Liver (tissue), 9 donors: ENCODE data around the gene SLC28A3. TPM values are rescaled to one million over a fixed set of nuclear protein-coding genes. Genes with fewer than 3 reads are reported as not detected.

Experiments
- DNase-seq: peaks from one replicate; pipeline ENCODE4 v3.0.0-alpha.2; 2017; ENCODE audit warnings: low spot score
- H3K27ac ChIP-seq, 2 donors: one replicate each; pipeline ENCODE4 v1.7.0; 2013; ENCODE audit warnings: inconsistent platforms in 2 of 2, low read length in 2 of 2, control low read depth in 1 of 2, low read depth in 1 of 2, mild to moderate bottlenecking in 1 of 2
- H3K27me3 ChIP-seq, 4 donors: one replicate each; pipeline versions ENCODE4 v1.6.1 to v1.7.0; 2013; ENCODE audit warnings: low read length in 3 of 4, inconsistent platforms in 1 of 4, mild to moderate bottlenecking in 1 of 4, moderate library complexity in 1 of 4; ENCODE audit not compliant: control insufficient read depth in 4 of 4, insufficient read depth in 4 of 4
- H3K36me3 ChIP-seq, 4 donors: one replicate each; pipeline versions ENCODE4 v1.6.1 to v1.7.0; 2013; ENCODE audit warnings: low read length in 3 of 4, mild to moderate bottlenecking in 3 of 4, low read depth in 1 of 4, moderate library complexity in 1 of 4; ENCODE audit not compliant: control insufficient read depth in 4 of 4, insufficient read depth in 3 of 4
- H3K4me1 ChIP-seq, 4 donors: one replicate each; pipeline versions ENCODE4 v1.6.1 to v1.7.0; 2013; ENCODE audit warnings: low read length in 3 of 4, mild to moderate bottlenecking in 3 of 4, moderate library complexity in 1 of 4; ENCODE audit not compliant: control insufficient read depth in 4 of 4, insufficient read depth in 4 of 4
- H3K4me3 ChIP-seq, 3 donors: one replicate each; pipeline versions ENCODE4 v1.6.1 to v1.7.0; 2013; ENCODE audit warnings: low read length in 3 of 3, control low read depth in 1 of 3, low read depth in 1 of 3, mild to moderate bottlenecking in 1 of 3
- H3K9ac ChIP-seq, 2 donors: one replicate each; pipeline ENCODE4 v1.7.0; 2013; ENCODE audit warnings: low read length in 2 of 2, mild to moderate bottlenecking in 2 of 2, moderate library complexity in 2 of 2, control low read depth in 1 of 2, low read depth in 1 of 2
- H3K9me3 ChIP-seq, 4 donors: one replicate each; pipeline versions ENCODE4 v1.6.1 to v1.7.0; 2013; ENCODE audit warnings: low read length in 3 of 4; ENCODE audit not compliant: control insufficient read depth in 4 of 4
- EGR1 ChIP-seq, 2 donors: IDR thresholded peaks; 2 replicates each; pipeline ENCODE4 v1.6.1; 2016 to 2018; ENCODE audit warnings: antibody characterized with exemption in 2 of 2, low read depth in 2 of 2
- FOXA1 ChIP-seq: IDR thresholded peaks from 2 replicates; pipeline ENCODE4 v1.6.1; 2016; ENCODE audit warnings: antibody characterized with exemption
- FOXA2 ChIP-seq: IDR thresholded peaks from 2 replicates; pipeline ENCODE4 v1.6.1; 2016; ENCODE audit warnings: antibody characterized with exemption
- GABPA ChIP-seq, 2 donors: IDR thresholded peaks in 1 of 2; conservative IDR thresholded peaks in 1 of 2; 2 replicates each; pipeline ENCODE4 v1.6.1; 2016; ENCODE audit warnings: antibody characterized with exemption in 2 of 2, mild to moderate bottlenecking in 1 of 2, moderate library complexity in 1 of 2
- HNF4A ChIP-seq, 2 donors: conservative IDR thresholded peaks; 2 replicates each; pipeline ENCODE4 v1.6.1; 2016; ENCODE audit warnings: antibody characterized with exemption in 2 of 2, mild to moderate bottlenecking in 2 of 2
- HNF4G ChIP-seq: IDR thresholded peaks from 2 replicates; pipeline ENCODE4 v1.6.1; 2016; ENCODE audit warnings: antibody characterized with exemption
- JUND ChIP-seq, 2 donors: IDR thresholded peaks; 2 replicates each; pipeline ENCODE4 v1.6.1; 2016; ENCODE audit warnings: antibody characterized with exemption in 2 of 2
- MAX ChIP-seq: IDR thresholded peaks from 2 replicates; pipeline ENCODE4 v1.6.1; 2016; ENCODE audit warnings: antibody characterized with exemption
- NR2F2 ChIP-seq: IDR thresholded peaks from 2 replicates; pipeline ENCODE4 v1.6.1; 2016; ENCODE audit warnings: antibody characterized with exemption
- RAD21 ChIP-seq, 2 donors: IDR thresholded peaks; 2 replicates each; pipeline ENCODE4 v1.6.1; 2016; ENCODE audit warnings: antibody characterized with exemption in 2 of 2, mild to moderate bottlenecking in 2 of 2
- REST ChIP-seq: IDR thresholded peaks from 2 replicates; pipeline ENCODE4 v1.6.1; 2016; ENCODE audit warnings: antibody characterized with exemption, mild to moderate bottlenecking
- RXRA ChIP-seq, 2 donors: IDR thresholded peaks; 2 replicates each; pipeline ENCODE4 v1.6.1; 2017 to 2018; ENCODE audit warnings: antibody characterized with exemption in 2 of 2, mild to moderate bottlenecking in 1 of 2
- SP1 ChIP-seq: IDR thresholded peaks from 2 replicates; pipeline ENCODE4 v1.6.1; 2018; ENCODE audit warnings: antibody characterized with exemption, mild to moderate bottlenecking
- TAF1 ChIP-seq: conservative IDR thresholded peaks from 2 replicates; pipeline ENCODE4 v1.6.1; 2016; ENCODE audit warnings: antibody characterized with exemption, mild to moderate bottlenecking
- YY1 ChIP-seq: IDR thresholded peaks from 2 replicates; pipeline ENCODE4 v1.6.1; 2016; ENCODE audit warnings: antibody characterized with exemption, mild to moderate bottlenecking
- WGBS: extraction: QIAGEN DNeasy Blood & Tissue Kit; methylation state at CpG from one replicate; pipeline ENCODE4 v1.1.7; 2013; 5-methylcytosine and 5-hydroxymethylcytosine counted together
- polyA plus RNA-seq, 2 donors: library from polyadenylated mRNA; stranded (reverse) in 1 of 2; unstranded in 1 of 2; fragments of 200-250 nt in 1 of 2; fragments of >200 nt in 1 of 2; fragmentation: Nextera tagmentation in 1 of 2; extraction: Ambion mirVana in 1 of 2; gene quantifications; one replicate each; pipeline versions ENCODE4 v1.2.1 to v1.2.3, GENCODE V29; 2013 to 2015
- total RNA-seq, 2 donors: library from RNA; depleted of rRNA; stranded (reverse); fragments of >200 nt; gene quantifications; one replicate each; pipeline ENCODE4 v1.2.3, GENCODE V29; 2014
- TF ChIP-seq, protein P1 (sequence below): fragments of 150-350 bp; IDR thresholded peaks from 2 replicates; pipeline ENCODE4 v1.5.1; 2017; ENCODE audit warnings: improper control_type of control experiment, low read depth, low read length; ENCODE audit not compliant: missing input control
- TF ChIP-seq, protein P2 (sequence below): IDR thresholded peaks from 2 replicates; pipeline ENCODE4 v1.6.1; 2016; ENCODE audit warnings: antibody characterized with exemption
- TF ChIP-seq, protein P3 (sequence below): IDR thresholded peaks from 2 replicates; pipeline ENCODE4 v1.6.1; 2016; ENCODE audit warnings: antibody characterized with exemption
- donor health status: healthy.
- donor health status: healthy.
- donor health status: healthy.
- donor health status: healthy.
- donor health status: healthy.

Gene SLC28A3
- total and polyA plus RNA-seq, 4 donors, result 0.07 to 1.3 (median 0.28) TPM

- no peaks in the 10 kb centered on the region for H3K4me1 ChIP-seq
- 72% methylated on average over 4 of the region's 4 CpGs for WGBS
- no peak overlapping the region for H3K27ac ChIP-seq
- H3K36me3 ChIP-seq, result no peaks in the 10 kb centered on the region
- no peak overlapping the region for H3K4me3 ChIP-seq
- TF ChIP-seq RAD21 (IDR thresholded peaks at IDR 0.05), result no peak
- no peak for TF ChIP-seq SP1
- no peak for TF ChIP-seq JUND (IDR thresholded peaks at IDR 0.05)
- TF ChIP-seq RXRA (IDR thresholded peaks at IDR 0.05), result no peak
- TF ChIP-seq FOXA1, result no peak
- TF ChIP-seq MAX, result no peak
- TF ChIP-seq NR2F2, result no peak
- no peak for TF ChIP-seq REST
- TF ChIP-seq TAF1, result no peak
- TF ChIP-seq EGR1 (IDR thresholded peaks at IDR 0.05; ENCODE audit: low read depth in 2 of 2), result no peak
- TF ChIP-seq HNF4G, result no peak
- no peak for TF ChIP-seq FOXA2
- TF ChIP-seq YY1, result no peak
- TF ChIP-seq, protein P1, sequence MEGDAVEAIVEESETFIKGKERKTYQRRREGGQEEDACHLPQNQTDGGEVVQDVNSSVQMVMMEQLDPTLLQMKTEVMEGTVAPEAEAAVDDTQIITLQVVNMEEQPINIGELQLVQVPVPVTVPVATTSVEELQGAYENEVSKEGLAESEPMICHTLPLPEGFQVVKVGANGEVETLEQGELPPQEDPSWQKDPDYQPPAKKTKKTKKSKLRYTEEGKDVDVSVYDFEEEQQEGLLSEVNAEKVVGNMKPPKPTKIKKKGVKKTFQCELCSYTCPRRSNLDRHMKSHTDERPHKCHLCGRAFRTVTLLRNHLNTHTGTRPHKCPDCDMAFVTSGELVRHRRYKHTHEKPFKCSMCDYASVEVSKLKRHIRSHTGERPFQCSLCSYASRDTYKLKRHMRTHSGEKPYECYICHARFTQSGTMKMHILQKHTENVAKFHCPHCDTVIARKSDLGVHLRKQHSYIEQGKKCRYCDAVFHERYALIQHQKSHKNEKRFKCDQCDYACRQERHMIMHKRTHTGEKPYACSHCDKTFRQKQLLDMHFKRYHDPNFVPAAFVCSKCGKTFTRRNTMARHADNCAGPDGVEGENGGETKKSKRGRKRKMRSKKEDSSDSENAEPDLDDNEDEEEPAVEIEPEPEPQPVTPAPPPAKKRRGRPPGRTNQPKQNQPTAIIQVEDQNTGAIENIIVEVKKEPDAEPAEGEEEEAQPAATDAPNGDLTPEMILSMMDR, result no peak
- no peak for TF ChIP-seq GABPA (IDR thresholded peaks at IDR 0.05 in 1 of 2, conservative IDR thresholded peaks at IDR 0.05 in 1 of 2)
- no peak for TF ChIP-seq HNF4A (conservative IDR thresholded peaks at IDR 0.05)
- no peaks in the 10 kb centered on the region for H3K27me3 ChIP-seq
- DNase-seq, result no peak
- H3K9me3 ChIP-seq, result no peaks in the 10 kb centered on the region
- no peak overlapping the region for H3K9ac ChIP-seq
Observed at GRCh38 chr9:84339962-84340361, 596 bp downstream of the SLC28A3 start.

DNA sequence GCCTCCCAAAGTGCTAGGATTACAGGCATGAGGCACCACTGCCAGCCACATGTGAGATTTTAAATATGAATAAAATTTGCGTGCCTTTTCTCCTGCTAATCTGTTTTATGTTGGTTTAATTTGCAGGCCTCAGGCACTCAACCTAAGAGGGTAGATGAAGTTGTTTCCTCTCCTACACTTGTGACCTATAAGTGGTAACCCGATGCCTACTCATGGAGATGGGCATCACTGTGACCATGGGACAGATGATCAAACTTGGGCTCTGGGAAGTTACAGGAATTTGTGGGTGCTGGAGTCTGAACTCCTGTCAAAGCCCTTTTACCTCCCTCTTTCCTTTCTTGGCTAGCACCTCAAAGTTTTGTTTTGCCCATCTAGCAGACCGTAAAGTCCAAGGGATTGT lies 1.1 kb downstream of the SLC28A3 start:
- H3K27ac ChIP-seq, result no peak overlapping the region
- no peaks in the 10 kb centered on the region for H3K9me3 ChIP-seq
- no peak for DNase-seq
- no peaks in the 10 kb centered on the region for H3K36me3 ChIP-seq
- no peak overlapping the region for H3K9ac ChIP-seq
- WGBS, result 69% methylated on average over 3 of the region's 3 CpGs
- no peak for TF ChIP-seq YY1
- no peak for TF ChIP-seq RXRA (IDR thresholded peaks at IDR 0.05)
- TF ChIP-seq SP1, result no peak
- TF ChIP-seq, protein P2, sequence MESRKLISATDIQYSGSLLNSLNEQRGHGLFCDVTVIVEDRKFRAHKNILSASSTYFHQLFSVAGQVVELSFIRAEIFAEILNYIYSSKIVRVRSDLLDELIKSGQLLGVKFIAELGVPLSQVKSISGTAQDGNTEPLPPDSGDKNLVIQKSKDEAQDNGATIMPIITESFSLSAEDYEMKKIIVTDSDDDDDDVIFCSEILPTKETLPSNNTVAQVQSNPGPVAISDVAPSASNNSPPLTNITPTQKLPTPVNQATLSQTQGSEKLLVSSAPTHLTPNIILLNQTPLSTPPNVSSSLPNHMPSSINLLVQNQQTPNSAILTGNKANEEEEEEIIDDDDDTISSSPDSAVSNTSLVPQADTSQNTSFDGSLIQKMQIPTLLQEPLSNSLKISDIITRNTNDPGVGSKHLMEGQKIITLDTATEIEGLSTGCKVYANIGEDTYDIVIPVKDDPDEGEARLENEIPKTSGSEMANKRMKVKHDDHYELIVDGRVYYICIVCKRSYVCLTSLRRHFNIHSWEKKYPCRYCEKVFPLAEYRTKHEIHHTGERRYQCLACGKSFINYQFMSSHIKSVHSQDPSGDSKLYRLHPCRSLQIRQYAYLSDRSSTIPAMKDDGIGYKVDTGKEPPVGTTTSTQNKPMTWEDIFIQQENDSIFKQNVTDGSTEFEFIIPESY, result no peak
- TF ChIP-seq, protein P1, result no peak
- TF ChIP-seq JUND (IDR thresholded peaks at IDR 0.05), result no peak
- TF ChIP-seq FOXA1, result no peak
- TF ChIP-seq, protein P3, sequence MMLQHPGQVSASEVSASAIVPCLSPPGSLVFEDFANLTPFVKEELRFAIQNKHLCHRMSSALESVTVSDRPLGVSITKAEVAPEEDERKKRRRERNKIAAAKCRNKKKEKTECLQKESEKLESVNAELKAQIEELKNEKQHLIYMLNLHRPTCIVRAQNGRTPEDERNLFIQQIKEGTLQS, result no peak
- no peaks in the 10 kb centered on the region for H3K4me1 ChIP-seq
- H3K4me3 ChIP-seq, result no peak overlapping the region
- no peaks in the 10 kb centered on the region for H3K27me3 ChIP-seq
